Stimulated activated naive CD8-positive, alpha-beta T cell treated with anti-CD3 and anti-CD28 coated beads, Interleukin-15, amount 100 ng/mL, for 72 hours (primary cell): Measurements from ENCODE around the gene TOR4A.

ENCODE experiments used
- ATAC-seq: fragments of 150-1000 bp; cut with Tn5 transposase; 2 replicates; pipeline ENCODE4 v1.10.0; 2021; ENCODE audit warnings: mild to moderate bottlenecking, moderate library complexity
- DNase-seq, 2 donors: peaks; one replicate each; pipeline ENCODE4 v3.0.0; 2021 to 2022
- H3K27ac Mint-ChIP-seq, 2 donors: one replicate each; pipeline ENCODE4 v1.8.0; 2022; ENCODE audit warnings: mild to moderate bottlenecking in 2 of 2, mixed read lengths in 2 of 2, moderate library complexity in 2 of 2
- H3K27me3 Mint-ChIP-seq: one replicate; pipeline ENCODE4 v1.8.0; 2022; ENCODE audit warnings: mixed read lengths
- H3K4me1 Mint-ChIP-seq: one replicate; pipeline ENCODE4 v1.8.0; 2022; ENCODE audit warnings: mild to moderate bottlenecking, mixed read lengths
- H3K4me3 Mint-ChIP-seq, 2 donors: one replicate each; pipeline ENCODE4 v1.8.0; 2022; ENCODE audit warnings: mild to moderate bottlenecking in 2 of 2, mixed read lengths in 2 of 2, moderate library complexity in 1 of 2
- H3K9me3 Mint-ChIP-seq, 2 donors: one replicate each; pipeline ENCODE4 v1.8.0; 2022; ENCODE audit warnings: mixed read lengths in 2 of 2

Gene TOR4A

DNA sequence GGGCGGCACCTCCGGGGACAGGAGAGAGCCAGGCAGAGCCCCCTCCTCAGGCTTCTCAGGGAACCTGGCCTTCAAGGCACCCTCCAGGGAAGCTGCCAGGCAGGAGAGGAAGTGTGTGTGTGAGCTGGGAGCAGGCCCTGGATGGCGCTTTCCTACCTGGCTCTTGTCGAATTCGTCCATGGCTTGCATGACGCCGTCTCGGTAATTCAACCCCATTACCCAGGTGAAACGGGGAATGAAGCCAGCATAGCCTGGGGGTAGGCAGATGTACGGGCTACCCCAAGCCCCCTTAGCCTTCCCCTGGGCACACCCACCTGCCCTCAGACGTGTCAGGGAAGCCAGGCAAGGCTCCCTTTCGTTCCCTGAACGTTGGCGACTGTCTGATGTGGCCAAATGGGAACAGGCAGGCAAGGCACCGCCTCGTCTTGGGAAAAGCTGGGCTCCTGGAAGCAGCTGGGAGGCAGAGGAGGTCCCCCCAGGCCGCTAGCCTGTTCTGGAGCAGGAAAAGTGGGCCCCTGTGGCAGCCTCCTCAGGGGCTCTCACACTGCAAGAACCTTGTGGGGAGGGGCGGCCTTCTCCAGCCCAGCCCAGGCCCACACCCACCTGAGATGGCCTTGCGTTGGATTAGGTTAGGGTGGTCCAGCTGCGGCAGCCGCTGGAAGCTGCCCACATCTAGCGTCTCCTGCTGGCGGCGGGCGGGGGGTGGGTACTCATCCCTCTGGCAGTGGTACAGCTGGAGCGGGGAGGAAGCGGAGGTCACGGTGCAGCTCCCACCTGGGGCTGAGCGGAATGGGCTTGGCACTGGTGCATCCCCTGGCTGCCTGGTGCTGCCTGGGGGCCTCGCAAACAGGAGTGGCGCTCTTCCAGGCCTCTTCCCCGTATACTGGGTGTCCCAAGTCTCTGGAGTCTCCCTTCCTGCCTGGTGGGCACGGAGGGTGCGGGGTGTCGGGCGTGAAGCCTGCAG lies 32.8 kb upstream of the TOR4A start:
- no peaks in the 10 kb centered on the region for H3K27me3 Mint-ChIP-seq
- peak in 1 of 2 donors; percentile 24 for DNase-seq
- H3K4me3 Mint-ChIP-seq, result no peak overlapping the region
- peaks cover 32% of the 10 kb centered on the region for H3K4me1 Mint-ChIP-seq
- peak overlapping the region; percentile 19 to 93 for H3K27ac Mint-ChIP-seq
- no peak for ATAC-seq
- H3K9me3 Mint-ChIP-seq, result no peaks in the 10 kb centered on the region

GRCh38 chr9:137245450-137246421 lies 31.8 kb upstream of the TOR4A start:
- DNase-seq (peak in 1 of 2 donors; percentile 15), ATAC-seq (no peak)
- no peak overlapping the region for H3K4me3 Mint-ChIP-seq
- peaks cover 31% of the 10 kb centered on the region for H3K4me1 Mint-ChIP-seq
- H3K27me3 Mint-ChIP-seq, result no peaks in the 10 kb centered on the region
- no peaks in the 10 kb centered on the region for H3K9me3 Mint-ChIP-seq
- H3K27ac Mint-ChIP-seq, result peak overlapping the region in 1 of 2 donors; percentile 90

DNA sequence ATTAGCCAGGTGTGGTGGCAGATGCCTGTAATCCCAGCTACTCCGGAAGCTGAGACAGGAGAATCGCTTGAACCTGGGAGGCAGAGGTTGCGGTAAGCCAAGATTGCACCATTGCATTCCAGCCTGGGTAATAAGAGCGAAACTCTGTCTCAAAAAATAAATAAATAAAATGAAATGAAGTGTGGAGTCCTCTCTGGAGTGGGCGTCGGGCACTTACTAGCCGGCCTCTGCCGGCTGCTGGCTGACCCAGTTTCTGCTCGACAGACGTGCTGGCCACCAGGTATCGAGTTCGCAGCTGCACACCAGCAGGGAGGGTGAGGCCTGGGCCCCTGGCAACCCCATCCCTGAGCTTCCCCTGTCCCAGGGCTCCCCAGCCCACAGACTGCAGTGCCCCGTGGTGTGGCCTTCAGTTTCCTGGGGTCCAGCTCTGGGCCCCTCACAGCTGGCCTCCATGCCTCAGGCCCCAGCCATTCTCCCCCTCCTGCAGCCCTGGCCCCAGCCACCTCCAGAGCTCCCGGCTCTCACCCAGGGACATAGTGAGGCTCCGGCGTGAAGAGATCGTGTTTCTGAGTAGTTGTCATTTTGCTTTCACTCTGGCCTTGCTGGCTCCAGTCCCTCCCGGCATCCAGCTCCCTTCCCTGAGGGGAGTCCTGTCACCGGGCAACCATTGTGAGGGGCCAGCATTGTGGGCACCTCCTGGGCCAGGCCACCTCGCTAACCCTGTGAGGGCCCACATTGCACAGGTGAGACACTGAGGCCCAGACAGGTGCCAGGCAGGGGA lies 30.2 kb upstream of the TOR4A start:
- Mint-ChIP-seq H3K4me1 (peaks cover 21% of the 10 kb centered on the region), H3K9me3 (no peaks in the 10 kb centered on the region), H3K27ac (no peak overlapping the region), H3K27me3 (no peaks in the 10 kb centered on the region), H3K4me3 (no peak overlapping the region)
- DNase-seq, result no peak
- no peak for ATAC-seq

- Mint-ChIP-seq H3K27ac (no peak overlapping the region), H3K4me1 (peaks cover 15% of the 10 kb centered on the region), H3K27me3 (no peaks in the 10 kb centered on the region), H3K9me3 (no peaks in the 10 kb centered on the region), H3K4me3 (no peak overlapping the region)
- DNase-seq (no peak), ATAC-seq (no peak)
These were observed 29.7 kb upstream of the TOR4A start for GRCh38 chr9:137247916-137248175.

DNA sequence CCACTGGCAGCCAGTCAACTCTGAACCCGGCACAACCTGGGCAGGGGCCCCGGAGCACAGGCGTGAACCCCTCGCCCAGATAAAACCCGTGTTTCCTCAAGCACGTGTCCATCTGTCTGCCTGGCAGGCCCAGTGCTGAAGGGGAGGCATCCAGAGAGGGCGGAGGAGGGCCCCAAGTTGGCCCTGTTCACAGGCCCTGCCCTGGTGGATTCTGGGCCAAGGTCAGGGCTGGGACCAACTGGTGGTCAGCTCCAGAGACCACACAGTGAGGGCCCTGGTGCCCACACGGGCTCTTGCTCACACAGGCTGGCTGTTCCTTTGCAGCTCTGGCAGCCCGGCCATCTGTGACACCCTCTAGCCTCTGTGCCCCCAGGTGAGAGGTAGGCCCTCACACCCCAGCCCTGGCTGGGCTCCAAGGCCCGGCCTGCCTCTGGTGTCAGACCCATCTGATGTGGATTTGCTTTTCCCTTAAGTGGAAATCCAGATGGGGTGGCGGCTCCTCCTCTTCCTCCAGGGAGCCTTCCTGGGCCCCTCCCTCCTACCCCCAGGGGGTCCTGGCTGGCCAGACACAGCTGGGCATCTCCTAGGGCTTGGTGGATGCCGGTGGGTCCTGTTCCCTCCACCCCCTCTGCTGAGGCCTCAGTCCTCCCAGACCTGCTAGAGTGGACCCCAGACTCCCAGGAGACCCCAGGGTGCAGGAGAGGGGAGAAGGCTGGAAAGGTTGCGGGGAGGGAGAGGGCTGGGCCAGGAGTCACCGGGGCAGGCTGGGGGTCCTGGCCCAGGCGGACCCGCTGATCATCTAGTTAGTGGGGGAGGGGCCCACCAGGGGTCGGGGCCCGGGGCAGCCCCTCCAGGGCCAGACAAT lies 27.0 kb upstream of the TOR4A start:
- no peak overlapping the region for H3K4me3 Mint-ChIP-seq
- H3K9me3 Mint-ChIP-seq, result no peaks in the 10 kb centered on the region
- H3K27me3 Mint-ChIP-seq, result peaks cover 6% of the 10 kb centered on the region
- no peak for ATAC-seq
- DNase-seq, result no peak
- H3K27ac Mint-ChIP-seq, result no peak overlapping the region
- peaks cover 13% of the 10 kb centered on the region for H3K4me1 Mint-ChIP-seq

- ATAC-seq (no peak), DNase-seq (no peak)
- Mint-ChIP-seq H3K27ac (no peak within 1 kb of the TSS), H3K9me3 (no peaks in the 10 kb centered on the region), H3K27me3 (peaks cover 6% of the 10 kb centered on the region), H3K4me3 (no peak within 1 kb of the TSS), H3K4me1 (peaks cover 17% of the 10 kb centered on the region)
These were observed 26.4 kb upstream of the TOR4A start, which contains the start of gene STPG3 for GRCh38 chr9:137251194-137251461. TSS of gene STPG3 (plus strand) at chr9:137251286. CDS start at chr9:137251287, 1 bp downstream.

GRCh38 chr9:137251490-137252268 lies 25.8 kb upstream of the TOR4A start:
- Mint-ChIP-seq H3K27me3 (peaks cover 6% of the 10 kb centered on the region), H3K9me3 (no peaks in the 10 kb centered on the region), H3K4me3 (no peak overlapping the region), H3K4me1 (peaks cover 22% of the 10 kb centered on the region), H3K27ac (no peak overlapping the region)
- ATAC-seq (no peak), DNase-seq (no peak)

DNA sequence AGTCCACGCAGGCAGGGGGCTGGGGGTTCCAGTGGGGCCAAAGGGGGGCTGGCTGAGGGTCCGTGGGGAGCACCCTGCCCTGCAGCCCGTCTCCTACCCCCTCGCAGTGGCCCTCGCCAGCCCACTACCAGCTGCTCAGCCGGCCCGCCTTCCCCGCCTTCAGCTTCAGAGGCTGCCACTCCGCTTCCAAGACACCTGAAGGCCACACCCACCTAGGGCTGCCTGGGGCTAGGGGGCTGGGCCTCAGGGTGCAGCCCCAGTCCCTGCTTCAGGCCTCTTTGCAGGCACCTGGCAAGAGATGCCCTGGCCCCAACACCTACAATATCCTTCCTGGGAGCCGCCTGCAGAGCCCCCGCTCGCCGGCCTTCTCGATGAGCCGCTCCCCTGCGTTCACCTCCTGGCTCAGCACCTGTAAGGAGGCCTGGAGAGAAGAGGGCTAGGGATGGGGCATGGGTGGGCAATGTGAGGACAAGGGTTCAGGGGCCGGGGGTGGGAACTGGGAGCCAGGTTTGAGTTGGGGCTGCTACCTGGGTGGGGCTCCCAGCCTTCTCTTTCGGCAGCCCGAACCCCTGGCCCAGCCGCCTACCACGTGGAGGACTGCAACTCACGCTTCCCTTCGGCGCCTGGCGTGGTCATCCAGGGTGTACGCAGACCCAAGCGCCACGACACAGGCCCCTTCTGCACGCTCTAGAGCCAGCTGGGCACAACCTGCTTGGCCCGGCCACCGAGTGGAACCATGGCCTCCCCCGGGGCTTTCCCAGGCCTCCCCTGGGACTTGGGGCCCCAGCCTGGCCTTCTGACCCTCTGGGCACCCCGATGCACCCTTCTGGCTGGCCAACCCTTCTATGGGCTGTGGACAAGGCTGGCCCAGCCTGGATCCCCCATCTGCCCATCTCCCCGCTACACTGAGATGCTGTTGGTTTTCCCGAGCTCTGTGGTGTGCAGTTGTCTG lies 24.7 kb upstream of the TOR4A start:
- DNase-seq, result no peak
- Mint-ChIP-seq H3K4me1 (peaks cover 24% of the 10 kb centered on the region), H3K27ac (no peak overlapping the region), H3K4me3 (no peak overlapping the region), H3K27me3 (peaks cover 6% of the 10 kb centered on the region), H3K9me3 (no peaks in the 10 kb centered on the region)
- ATAC-seq, result no peak

GRCh38 chr9:137253717-137254623 lies 23.6 kb upstream of the TOR4A start:
- no peak for ATAC-seq
- Mint-ChIP-seq H3K27ac (peak overlapping the region; percentile 80 to 84), H3K9me3 (no peaks in the 10 kb centered on the region), H3K27me3 (peaks cover 6% of the 10 kb centered on the region), H3K4me3 (peak overlapping the region; percentile 87 to 89), H3K4me1 (peaks cover 24% of the 10 kb centered on the region)
- no peak for DNase-seq

DNA sequence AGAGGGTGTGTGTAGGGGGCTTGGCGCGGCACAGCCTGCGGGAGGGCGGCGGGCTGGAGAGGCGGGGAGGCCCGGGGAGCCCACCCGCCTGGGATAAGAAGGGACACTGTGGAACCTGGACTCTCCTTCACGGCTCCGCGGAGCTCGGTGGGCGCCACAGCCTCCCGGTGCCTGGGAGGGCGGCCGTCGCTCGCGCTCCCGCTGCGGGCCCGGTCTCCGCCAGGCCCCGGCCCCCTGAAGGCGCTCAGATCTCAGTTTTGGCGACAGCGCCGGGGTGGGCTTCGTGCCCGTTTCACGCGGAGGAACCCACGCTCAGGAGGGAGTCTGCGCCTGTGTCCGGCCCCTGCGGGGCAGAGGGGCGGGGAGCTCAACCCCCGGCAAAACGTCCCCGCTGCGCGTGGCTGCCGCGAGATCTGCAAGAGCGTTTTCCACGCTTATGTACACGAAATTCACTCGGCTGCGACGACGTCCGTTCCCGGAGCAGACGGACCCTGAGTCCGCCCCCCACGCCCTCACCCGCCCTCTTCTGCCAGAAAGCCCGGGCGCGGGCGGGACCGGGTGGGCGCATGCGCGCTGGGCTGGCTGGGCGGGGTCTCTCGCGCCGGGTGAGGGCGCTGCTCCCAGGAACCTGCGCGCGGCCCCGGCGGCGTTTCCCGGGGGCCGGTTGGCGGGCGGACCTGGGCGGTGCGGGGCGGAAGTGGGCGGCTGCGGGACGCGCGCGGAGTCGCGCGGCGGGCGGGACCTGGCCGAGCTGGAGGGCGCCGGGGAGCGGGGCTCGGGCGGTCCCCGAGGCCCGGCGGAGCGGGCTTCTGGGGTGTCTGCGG lies 22.7 kb upstream of the TOR4A start, which contains the start of gene NELFB:
TSS of gene NELFB (plus strand) at position 704 of the 824 bp plus-strand sequence.
- DNase-seq (peak; percentile 94 to 97), ATAC-seq (peak; percentile 93)
- peaks cover 24% of the 10 kb centered on the region for H3K4me1 Mint-ChIP-seq
- peaks cover 6% of the 10 kb centered on the region for H3K27me3 Mint-ChIP-seq
- peak within 1 kb of the TSS; percentile 87 to 89 for H3K4me3 Mint-ChIP-seq
- no peaks in the 10 kb centered on the region for H3K9me3 Mint-ChIP-seq
- peak within 1 kb of the TSS; percentile 80 to 84 for H3K27ac Mint-ChIP-seq

DNA sequence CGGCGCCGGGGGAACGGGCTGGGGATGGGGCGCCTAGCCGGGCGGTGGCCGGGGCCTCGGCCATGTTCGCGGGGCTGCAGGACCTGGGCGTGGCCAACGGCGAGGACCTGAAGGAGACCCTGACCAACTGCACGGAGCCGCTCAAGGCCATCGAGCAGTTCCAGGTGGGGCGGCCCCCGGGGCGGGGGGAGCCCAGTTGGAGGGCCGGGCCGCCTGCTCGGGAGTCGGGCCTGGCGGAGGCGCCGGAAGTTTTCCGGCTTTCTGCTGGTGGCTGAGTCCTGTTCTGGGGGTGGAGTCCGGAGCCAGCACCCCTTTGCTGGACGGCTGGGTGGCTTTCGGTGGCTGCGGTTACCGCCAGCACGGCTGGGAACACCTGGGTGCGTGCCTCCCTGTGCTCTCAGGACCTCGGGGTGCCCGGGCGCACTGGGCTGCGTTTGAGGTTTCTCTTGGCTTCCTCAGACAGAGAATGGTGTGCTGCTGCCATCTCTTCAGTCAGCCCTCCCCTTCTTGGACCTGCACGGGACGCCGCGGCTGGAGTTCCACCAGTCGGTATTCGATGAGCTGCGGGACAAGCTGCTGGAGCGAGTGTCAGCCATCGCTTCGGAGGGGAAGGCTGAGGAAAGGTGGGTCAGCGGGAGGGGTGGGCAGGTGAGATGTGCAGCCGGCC lies 21.9 kb upstream of the TOR4A start:
- ATAC-seq (no peak), DNase-seq (no peak)
- Mint-ChIP-seq H3K27me3 (peaks cover 6% of the 10 kb centered on the region), H3K9me3 (no peaks in the 10 kb centered on the region), H3K4me3 (peak overlapping the region; percentile 81 to 87), H3K27ac (peak overlapping the region in 1 of 2 donors; percentile 13), H3K4me1 (peaks cover 24% of the 10 kb centered on the region)
